H1 (cell line): ENCODE measurements around the gene RELN. TPM values are rescaled to one million over a fixed set of nuclear protein-coding genes. Genes with fewer than 3 reads are reported as not detected.

Experiments used
- CTCF ChIA-PET: fragments of 300-600 bp; sonication (Branson Sonifier 250); formaldehyde crosslinking; loops from one replicate; lab custom pipeline; 2021; ENCODE audit not compliant: partially characterized antibody; lab: Charles Lee
- POLR2A ChIA-PET: fragments of 300-600 bp; sonication (Branson Sonifier 250); formaldehyde crosslinking; loops from one replicate; lab custom pipeline; 2021; ENCODE audit warnings: inconsistent platforms; ENCODE audit not compliant: partially characterized antibody; lab: Charles Lee
- DNase-seq, 2 experiments: peaks; one replicate each; pipeline versions ENCODE4 v3.0.0 to v3.0.0-alpha.2; 2010 to 2022; ENCODE audit warnings: low spot score in 2 of 2, low read depth in 1 of 2, mixed read lengths in 1 of 2
- FAIRE-seq: peaks from 2 replicates; lab custom pipeline; 2011; peaks lifted over from hg19 to GRCh38; lab: Jason Lieb, UNC
- H2AFZ ChIP-seq: 2 replicates; pipeline ENCODE4 v1.8.1; 2012; ENCODE audit warnings: low read length, inconsistent platforms
- H2AK5ac ChIP-seq: 2 replicates; pipeline ENCODE4 v1.6.1; 2013; ENCODE audit warnings: low read depth, low read length
- H2BK120ac ChIP-seq: replicated peaks from 2 replicates; pipeline ENCODE3; 2013; ENCODE audit warnings: low read depth, low read length, inconsistent platforms
- H2BK12ac ChIP-seq: 2 replicates; pipeline ENCODE4 v1.6.1; 2013; ENCODE audit warnings: low read depth, low read length
- H2BK15ac ChIP-seq: 2 replicates; pipeline ENCODE4 v1.6.1; 2013; ENCODE audit warnings: low read length
- H2BK20ac ChIP-seq: 2 replicates; pipeline ENCODE4 v1.6.1; 2013; ENCODE audit warnings: low read length
- H2BK5ac ChIP-seq: 2 replicates; pipeline ENCODE4 v1.6.1; 2013; ENCODE audit warnings: low read depth, low read length
- H3K14ac ChIP-seq: 2 replicates; pipeline ENCODE4 v1.6.1; 2013; ENCODE audit warnings: inconsistent platforms; ENCODE audit not compliant: insufficient read length
- H3K18ac ChIP-seq: 2 replicates; pipeline ENCODE4 v1.6.1; 2013; ENCODE audit warnings: low read length; ENCODE audit errors: extremely low read depth
- H3K23ac ChIP-seq: 2 replicates; pipeline ENCODE4 v1.6.1; 2013; ENCODE audit warnings: inconsistent platforms; ENCODE audit not compliant: insufficient read length
- H3K23me2 ChIP-seq: 2 replicates; pipeline ENCODE4 v1.6.1; 2013; ENCODE audit warnings: low read depth, low read length
- H3K27ac ChIP-seq: 2 replicates; pipeline ENCODE4 v1.6.1; 2011; ENCODE audit warnings: low read depth, low read length, inconsistent platforms
- H3K27me3 ChIP-seq, 4 experiments: replicated peaks in 1 of 4; 1 replicate in 1 of 4; 2 replicates in 3 of 4; pipeline versions ENCODE4 v1.6.1 to v1.8.1; 2011 to 2013; ENCODE audit warnings: low read length in 3 of 4, mild to moderate bottlenecking in 3 of 4, inconsistent platforms in 2 of 4, mixed read lengths in 2 of 4, moderate library complexity in 1 of 4; ENCODE audit not compliant: control insufficient read depth in 3 of 4, insufficient read depth in 3 of 4; ENCODE audit errors: extremely low read depth in 1 of 4
- H3K36me3 ChIP-seq, 4 experiments: 2 replicates each; pipeline versions ENCODE4 v1.6.1 to v1.8.1; 2011 to 2013; ENCODE audit warnings: mild to moderate bottlenecking in 4 of 4, low read length in 3 of 4, moderate library complexity in 2 of 4, control low read depth in 1 of 4, inconsistent platforms in 1 of 4; ENCODE audit not compliant: insufficient read depth in 4 of 4, control insufficient read depth in 2 of 4
- H3K4ac ChIP-seq: replicated peaks from 2 replicates; pipeline ENCODE3; 2013; ENCODE audit warnings: low read length, low read depth, mixed read lengths, inconsistent platforms; ENCODE audit not compliant: insufficient read length
- H3K4me1 ChIP-seq, 4 experiments: replicated peaks in 1 of 4; 1 replicate in 1 of 4; 2 replicates in 3 of 4; pipeline versions ENCODE4 v1.6.1 to v1.8.1; 2011 to 2013; ENCODE audit warnings: low read length in 3 of 4, inconsistent platforms in 2 of 4, mixed read lengths in 1 of 4; ENCODE audit not compliant: insufficient read depth in 4 of 4, control insufficient read depth in 3 of 4
- H3K4me2 ChIP-seq, 2 experiments: 2 replicates each; pipeline versions ENCODE4 v1.6.1 to v1.8.1; 2011 to 2013; ENCODE audit warnings: low read depth in 2 of 2, low read length in 2 of 2, control low read depth in 1 of 2, inconsistent platforms in 1 of 2, mild to moderate bottlenecking in 1 of 2; ENCODE audit not compliant: insufficient read depth in 1 of 2
- H3K4me3 ChIP-seq, 4 experiments: fragments of 200-600, 300-600 bp in 1 of 4; sonication (generic), shearing (Covaris generic), sonication (Bioruptor Twin) in 1 of 4; 2 replicates each; pipeline versions ENCODE4 v1.5.1 to v1.8.1; 2011 to 2016; ENCODE audit warnings: low read length in 4 of 4, low read depth in 3 of 4, control low read depth in 2 of 4, inconsistent platforms in 2 of 4, mild to moderate bottlenecking in 2 of 4, mixed read lengths in 1 of 4, moderate library complexity in 1 of 4; ENCODE audit not compliant: insufficient read depth in 2 of 4; ENCODE audit errors: extremely low read depth in 1 of 4
- H3K56ac ChIP-seq: replicated peaks from 2 replicates; pipeline ENCODE3; 2013; ENCODE audit warnings: low read depth, mild to moderate bottlenecking, mixed read lengths, low read length, inconsistent platforms; ENCODE audit not compliant: insufficient read length
- H3K79me1 ChIP-seq: 2 replicates; pipeline ENCODE4 v1.6.1; 2013; ENCODE audit warnings: low read depth, low read length, control low read depth
- H3K79me2 ChIP-seq, 2 experiments: 2 replicates each; pipeline versions ENCODE4 v1.6.1 to v1.8.1; 2012 to 2013; ENCODE audit warnings: low read length in 2 of 2, mild to moderate bottlenecking in 2 of 2, inconsistent platforms in 1 of 2; ENCODE audit not compliant: insufficient read depth in 2 of 2, control insufficient read depth in 1 of 2
- H3K9ac ChIP-seq, 4 experiments: replicated peaks in 1 of 4; 1 replicate in 1 of 4; 2 replicates in 3 of 4; pipeline versions ENCODE4 v1.6.1 to v1.8.1; 2011 to 2013; ENCODE audit warnings: low read depth in 3 of 4, low read length in 3 of 4, control low read depth in 2 of 4, mild to moderate bottlenecking in 2 of 4, moderate library complexity in 2 of 4, inconsistent platforms in 1 of 4; ENCODE audit errors: extremely low read depth in 1 of 4
- H3K9me3 ChIP-seq, 2 experiments: 2 replicates each; pipeline versions ENCODE4 v1.6.1 to v1.8.1; 2012 to 2013; ENCODE audit warnings: mild to moderate bottlenecking in 2 of 2, moderate library complexity in 2 of 2, control low read depth in 1 of 2, inconsistent platforms in 1 of 2, low read depth in 1 of 2, low read length in 1 of 2, mixed read lengths in 1 of 2; ENCODE audit not compliant: insufficient read depth in 2 of 2
- H4K20me1 ChIP-seq, 2 experiments: replicated peaks in 1 of 2; 2 replicates each; pipeline versions ENCODE3 to v1.8.1; 2011 to 2013; ENCODE audit warnings: inconsistent platforms in 2 of 2, low read length in 2 of 2, mild to moderate bottlenecking in 1 of 2; ENCODE audit not compliant: insufficient read depth in 2 of 2, control insufficient read depth in 1 of 2
- H4K5ac ChIP-seq: 2 replicates; pipeline ENCODE4 v1.6.1; 2013; ENCODE audit warnings: low read length, low read depth, mixed read lengths, inconsistent platforms; ENCODE audit not compliant: insufficient read length
- H4K8ac ChIP-seq: 2 replicates; pipeline ENCODE4 v1.8.0; 2013; ENCODE audit warnings: mild to moderate bottlenecking, moderate library complexity, low read length, inconsistent platforms; ENCODE audit not compliant: insufficient read depth; ENCODE audit errors: extremely low read depth
- H4K91ac ChIP-seq: replicated peaks from 2 replicates; pipeline ENCODE3; 2013; ENCODE audit warnings: low read length, mixed read lengths, inconsistent platforms; ENCODE audit not compliant: insufficient read length
- BRCA1 ChIP-seq: IDR thresholded peaks from 2 replicates; pipeline ENCODE4 v1.6.1; 2012; ENCODE audit warnings: low read depth, low read length, improper control_type of control experiment
- CHD1 ChIP-seq: IDR thresholded peaks from 2 replicates; pipeline ENCODE4 v1.6.1; 2012; ENCODE audit warnings: low read depth, low read length, improper control_type of control experiment
- CREB1 ChIP-seq: IDR thresholded peaks from 2 replicates; pipeline ENCODE4 v1.6.1; 2012; ENCODE audit warnings: inconsistent platforms
- CTBP2 ChIP-seq: IDR thresholded peaks from 2 replicates; pipeline ENCODE4 v1.7.0; 2011; ENCODE audit warnings: borderline replicate concordance, mild to moderate bottlenecking, moderate library complexity, mixed read lengths, low read length; ENCODE audit not compliant: insufficient read depth, insufficient read length
- GABPA ChIP-seq: IDR thresholded peaks from 2 replicates; pipeline ENCODE4 v1.6.1; 2011; ENCODE audit warnings: mild to moderate bottlenecking, low read length, moderate library complexity, borderline replicate concordance; ENCODE audit not compliant: insufficient read depth
- HDAC6 ChIP-seq: IDR thresholded peaks from one replicate; pipeline ENCODE4 v1.7.1; 2012; ENCODE audit warnings: low read depth, mild to moderate bottlenecking, inconsistent platforms, low read length, moderate library complexity
- POLR2AphosphoS5 ChIP-seq: IDR thresholded peaks from 2 replicates; pipeline ENCODE4 v1.6.1; 2011; ENCODE audit warnings: low read depth, low read length
- RAD21 ChIP-seq, 2 experiments: IDR thresholded peaks in 1 of 2; conservative IDR thresholded peaks in 1 of 2; 2 replicates each; pipeline ENCODE4 v1.6.1; 2011; ENCODE audit warnings: low read depth in 2 of 2, low read length in 2 of 2, improper control_type of control experiment in 1 of 2, inconsistent platforms in 1 of 2, mild to moderate bottlenecking in 1 of 2, moderate library complexity in 1 of 2
- RFX5 ChIP-seq: IDR thresholded peaks from 2 replicates; pipeline ENCODE4 v1.6.1; 2011; ENCODE audit warnings: low read depth, low read length, improper control_type of control experiment, borderline replicate concordance
- RNF2 ChIP-seq: fragments of 200-900, 300-1000 bp; sonication (generic); IDR thresholded peaks from 2 replicates; pipeline ENCODE4 v1.7.1; 2016; ENCODE audit warnings: borderline replicate concordance, low read depth, mild to moderate bottlenecking, antibody characterized with exemption, low read length; ENCODE audit not compliant: poor library complexity, severe bottlenecking; ENCODE audit errors: missing control alignments
- SIN3A ChIP-seq, 2 experiments: IDR thresholded peaks in 1 of 2; conservative IDR thresholded peaks in 1 of 2; 2 replicates each; pipeline ENCODE4 v1.6.1; 2011 to 2012; ENCODE audit warnings: low read length in 2 of 2, improper control_type of control experiment in 1 of 2, low read depth in 1 of 2, mild to moderate bottlenecking in 1 of 2
- SP1 ChIP-seq: IDR thresholded peaks from 2 replicates; pipeline ENCODE4 v1.6.1; 2011; ENCODE audit warnings: low read depth, low read length
- TBP ChIP-seq: IDR thresholded peaks from 2 replicates; pipeline ENCODE4 v1.6.1; 2011; ENCODE audit warnings: low read depth, low read length, improper control_type of control experiment
- WGBS, 2 experiments: shearing (Covaris generic) in 1 of 2; methylation state at CpG; one replicate each; pipeline versions ENCODE4 v1.1.6 to v1.1.7; 2013 to 2015; ENCODE audit warnings: low lambda C conversion rate in 2 of 2, mixed read lengths in 2 of 2, inconsistent platforms in 1 of 2, low coverage in 1 of 2, missing lambda C conversion rate in 1 of 2; ENCODE audit not compliant: insufficient replicate concordance in 2 of 2, insufficient coverage in 1 of 2, insufficient read length in 1 of 2; ENCODE audit errors: extremely low coverage in 1 of 2, missing lambda C conversion rate in 1 of 2; 5-methylcytosine and 5-hydroxymethylcytosine counted together
- polyA plus RNA-seq, 7 experiments: library from polyadenylated mRNA; depleted of rRNA in 3 of 7; stranded (reverse) in 5 of 7; unstranded in 2 of 7; fragments of >200 nt in 5 of 7; fragments of 200-250 nt in 2 of 7; gene quantifications; 1 replicate in 5 of 7; 2 replicates in 1 of 7; 4 replicates in 1 of 7; pipeline versions ENCODE4 v1.2.1 to v1.2.3, GENCODE V29; 2011 to 2013; ENCODE audit warnings: missing spikeins in 2 of 7, mixed read lengths in 2 of 7
- total RNA-seq: library from RNA; stranded (reverse); fragmentation: NEBNext Ultra II Directional; extraction: Animal tissue kit (Norgen Biotek cat#: 25700); gene quantifications from 2 replicates; pipeline ENCODE4 v1.2.1, GENCODE V29; 2021
- TF ChIP-seq, protein P1 (sequence below): IDR thresholded peaks from 2 replicates; pipeline ENCODE4 v1.6.1; 2012; ENCODE audit warnings: inconsistent platforms

Gene RELN
- total and polyA plus RNA-seq, 2 of the 8 experiments (the other 6 are each of a cell fraction or from before 2014, with no cell fraction given) = 0.03 to 0.07 TPM

DNA sequence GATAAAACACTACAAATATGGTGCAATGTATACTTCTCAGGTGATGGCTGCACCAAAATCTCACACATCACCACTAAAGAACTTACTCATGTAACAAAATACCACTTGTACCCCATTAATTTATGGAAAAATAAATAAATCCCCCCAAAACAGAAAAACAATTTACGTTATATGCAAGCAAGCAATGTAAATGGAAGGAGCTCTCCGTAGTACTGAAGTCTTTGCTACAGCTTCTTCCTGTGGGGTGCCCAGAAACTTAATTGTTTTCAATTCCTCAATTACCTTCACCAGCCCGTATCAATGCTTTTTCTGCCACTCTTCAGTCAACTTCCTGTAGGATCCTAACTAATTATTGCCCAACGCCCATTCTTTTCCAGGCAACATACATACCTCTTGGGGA is 138.1 kb downstream of the RELN start:
- no peak overlapping the region for H4K8ac ChIP-seq
- no peak overlapping the region for H2AFZ ChIP-seq
- H3K4me1 ChIP-seq = no peaks in the 10 kb centered on the region
- H3K23ac ChIP-seq = no peak overlapping the region
- H3K9me3 ChIP-seq = no peaks in the 10 kb centered on the region
- no peaks in the 10 kb centered on the region for H3K23me2 ChIP-seq
- H3K27ac ChIP-seq = no peak overlapping the region
- FAIRE-seq (no peak), DNase-seq (no peak)
- H4K91ac ChIP-seq = no peak overlapping the region
- H3K14ac ChIP-seq = no peak overlapping the region
- no peak overlapping the region for H2BK15ac ChIP-seq
- H3K4me3 ChIP-seq = no peak overlapping the region
- no peak overlapping the region for H2BK120ac ChIP-seq
- H2BK5ac ChIP-seq = no peak overlapping the region
- H3K18ac ChIP-seq = no peak overlapping the region
- no peak overlapping the region for H3K56ac ChIP-seq
- ChIA-PET POLR2A (no interaction called here), CTCF (interaction anchor here (0.6 to 1.2 kb wide), 2 partner anchors 9 to 277 kb away, joined by 3 read pairs; no protein-coding TSS in a partner anchor)
- H2BK12ac ChIP-seq = no peak overlapping the region
- H4K5ac ChIP-seq = no peak overlapping the region
- H3K79me1 ChIP-seq = no peaks in the 10 kb centered on the region
- no peak overlapping the region for H3K9ac ChIP-seq
- no peak overlapping the region for H3K4me2 ChIP-seq
- H3K27me3 ChIP-seq = no peaks in the 10 kb centered on the region
- 89% methylated on average over 4 of the region's 4 CpGs; no CpG with 5 or more reads in 1 of the 2 experiments for WGBS, 2 experiments
- no peaks in the 10 kb centered on the region for H4K20me1 ChIP-seq
- H2AK5ac ChIP-seq = no peak overlapping the region
- H3K36me3 ChIP-seq = no peaks in the 10 kb centered on the region
- H3K4ac ChIP-seq = no peak overlapping the region
- no peaks in the 10 kb centered on the region for H3K79me2 ChIP-seq
- H2BK20ac ChIP-seq = no peak overlapping the region
- TF ChIP-seq SIN3A (conservative IDR thresholded peaks at IDR 0.05 in 1 of 2, IDR thresholded peaks at IDR 0.05 in 1 of 2; ENCODE audit: low read depth in 1 of 2, low read length in 2 of 2) (no peak), CHD1 (no peak), RNF2 (no peak), GABPA (no peak), POLR2AphosphoS5 (no peak), TBP (no peak), HDAC6 (no peak), CTBP2 (no peak), CREB1 (no peak), BRCA1 (no peak), SP1 (no peak), RAD21 (IDR thresholded peaks at IDR 0.05 in 1 of 2, conservative IDR thresholded peaks at IDR 0.05 in 1 of 2; ENCODE audit: low read depth in 2 of 2, low read length in 2 of 2) (no peak), RFX5 (no peak)
- TF ChIP-seq, protein P1, sequence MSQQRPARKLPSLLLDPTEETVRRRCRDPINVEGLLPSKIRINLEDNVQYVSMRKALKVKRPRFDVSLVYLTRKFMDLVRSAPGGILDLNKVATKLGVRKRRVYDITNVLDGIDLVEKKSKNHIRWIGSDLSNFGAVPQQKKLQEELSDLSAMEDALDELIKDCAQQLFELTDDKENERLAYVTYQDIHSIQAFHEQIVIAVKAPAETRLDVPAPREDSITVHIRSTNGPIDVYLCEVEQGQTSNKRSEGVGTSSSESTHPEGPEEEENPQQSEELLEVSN = no peak
